Rectal smooth muscle tissue (tissue), 1 donor: ENCODE measurements around the gene EBF3.

Experiments used
- H3K27ac ChIP-seq: one replicate; pipeline ENCODE4 v1.7.0; 2013; ENCODE audit warnings: low read depth, low read length, inconsistent platforms
- H3K27me3 ChIP-seq: one replicate; pipeline ENCODE4 v1.7.0; 2013; ENCODE audit warnings: low read length; ENCODE audit not compliant: control insufficient read depth, insufficient read depth
- H3K36me3 ChIP-seq: one replicate; pipeline ENCODE4 v1.7.0; 2013; ENCODE audit warnings: low read length; ENCODE audit not compliant: control insufficient read depth, insufficient read depth
- H3K4me1 ChIP-seq: one replicate; pipeline ENCODE4 v1.7.0; 2013; ENCODE audit warnings: low read length; ENCODE audit not compliant: control insufficient read depth, insufficient read depth
- H3K4me3 ChIP-seq: one replicate; pipeline ENCODE4 v1.7.0; 2013; ENCODE audit warnings: low read length
- H3K9ac ChIP-seq: one replicate; pipeline ENCODE4 v1.7.0; 2013; ENCODE audit warnings: low read length

Gene EBF3

GRCh38 chr10:129879655-129880054 is 84.4 kb downstream of the EBF3 start:
- Histone ChIP-seq H3K4me1 (no peaks in the 10 kb centered on the region), H3K4me3 (no peak overlapping the region), H3K36me3 (no peaks in the 10 kb centered on the region), H3K27me3 (no peaks in the 10 kb centered on the region), H3K27ac (no peak overlapping the region), H3K9ac (no peak overlapping the region)

GRCh38 chr10:129878835-129879234 is 85.2 kb downstream of the EBF3 start:
- no peaks in the 10 kb centered on the region for H3K36me3 ChIP-seq
- H3K27ac ChIP-seq: no peak overlapping the region
- no peak overlapping the region for H3K9ac ChIP-seq
- H3K4me3 ChIP-seq: no peak overlapping the region
- no peaks in the 10 kb centered on the region for H3K4me1 ChIP-seq
- H3K27me3 ChIP-seq: no peaks in the 10 kb centered on the region

GRCh38 chr10:129877773-129878371 is 86.2 kb downstream of the EBF3 start:
- Histone ChIP-seq H3K9ac (no peak overlapping the region), H3K27me3 (no peaks in the 10 kb centered on the region), H3K4me3 (no peak overlapping the region), H3K4me1 (no peaks in the 10 kb centered on the region), H3K36me3 (no peaks in the 10 kb centered on the region), H3K27ac (no peak overlapping the region)

GRCh38 chr10:129876838-129877237 is 87.2 kb downstream of the EBF3 start:
- no peak overlapping the region for H3K27ac ChIP-seq

GRCh38 chr10:129875993-129876726 is 87.9 kb downstream of the EBF3 start:
- H3K4me3 ChIP-seq: no peak overlapping the region
- H3K27me3 ChIP-seq: no peaks in the 10 kb centered on the region
- H3K36me3 ChIP-seq: no peaks in the 10 kb centered on the region
- no peak overlapping the region for H3K27ac ChIP-seq
- no peak overlapping the region for H3K9ac ChIP-seq
- H3K4me1 ChIP-seq: no peaks in the 10 kb centered on the region

More at GRCh38 chr10:129876838-129877237, 87.2 kb downstream of the EBF3 start:
- Histone ChIP-seq H3K36me3 (no peaks in the 10 kb centered on the region), H3K4me1 (no peaks in the 10 kb centered on the region), H3K27me3 (no peaks in the 10 kb centered on the region), H3K9ac (no peak overlapping the region), H3K4me3 (no peak overlapping the region)

- Histone ChIP-seq H3K4me1 (no peaks in the 10 kb centered on the region), H3K4me3 (no peak overlapping the region), H3K36me3 (no peaks in the 10 kb centered on the region), H3K9ac (no peak overlapping the region), H3K27ac (no peak overlapping the region), H3K27me3 (no peaks in the 10 kb centered on the region)
Measured at GRCh38 chr10:129873351-129873750, 90.7 kb downstream of the EBF3 start.

- no peaks in the 10 kb centered on the region for H3K36me3 ChIP-seq
- H3K4me1 ChIP-seq: no peaks in the 10 kb centered on the region
- H3K27me3 ChIP-seq: no peaks in the 10 kb centered on the region
- H3K9ac ChIP-seq: no peak overlapping the region
- no peak overlapping the region for H3K27ac ChIP-seq
- no peak overlapping the region for H3K4me3 ChIP-seq
Measured at GRCh38 chr10:129871966-129872365, 92.1 kb downstream of the EBF3 start.

GRCh38 chr10:129870961-129871621 is 93.0 kb downstream of the EBF3 start:
- Histone ChIP-seq H3K9ac (no peak overlapping the region), H3K27me3 (no peaks in the 10 kb centered on the region), H3K4me3 (no peak overlapping the region), H3K36me3 (no peaks in the 10 kb centered on the region), H3K4me1 (no peaks in the 10 kb centered on the region), H3K27ac (no peak overlapping the region)

GRCh38 chr10:129870474-129870757 is 93.7 kb downstream of the EBF3 start:
- Histone ChIP-seq H3K4me3 (no peak overlapping the region), H3K9ac (no peak overlapping the region), H3K4me1 (no peaks in the 10 kb centered on the region), H3K27me3 (no peaks in the 10 kb centered on the region), H3K36me3 (no peaks in the 10 kb centered on the region), H3K27ac (no peak overlapping the region)

GRCh38 chr10:129869596-129870473 is 94.2 kb downstream of the EBF3 start:
- Histone ChIP-seq H3K4me3 (no peak overlapping the region), H3K27me3 (no peaks in the 10 kb centered on the region), H3K9ac (no peak overlapping the region), H3K4me1 (no peaks in the 10 kb centered on the region), H3K27ac (no peak overlapping the region), H3K36me3 (no peaks in the 10 kb centered on the region)

- no peaks in the 10 kb centered on the region for H3K4me1 ChIP-seq
- no peak overlapping the region for H3K9ac ChIP-seq
- no peaks in the 10 kb centered on the region for H3K36me3 ChIP-seq
- no peaks in the 10 kb centered on the region for H3K27me3 ChIP-seq
- H3K4me3 ChIP-seq: no peak overlapping the region
- H3K27ac ChIP-seq: no peak overlapping the region
Measured at GRCh38 chr10:129868449-129869035, 95.5 kb downstream of the EBF3 start.

GRCh38 chr10:129867631-129868179 is 96.4 kb downstream of the EBF3 start:
- H3K36me3 ChIP-seq: no peaks in the 10 kb centered on the region
- no peak overlapping the region for H3K27ac ChIP-seq
- H3K4me1 ChIP-seq: no peaks in the 10 kb centered on the region
- H3K4me3 ChIP-seq: no peak overlapping the region
- no peaks in the 10 kb centered on the region for H3K27me3 ChIP-seq
- no peak overlapping the region for H3K9ac ChIP-seq
